CD14-positive monocyte (primary cell): Measurements from ENCODE around the gene RAF1. TPM values are rescaled to one million over a fixed set of nuclear protein-coding genes. Genes with fewer than 3 reads are reported as not detected.

ENCODE experiments used
- DNase-seq, 3 donors: peaks; one replicate each; pipeline ENCODE4 v3.0.0-alpha.2; 2011 to 2022
- H2AFZ ChIP-seq: 2 replicates; pipeline ENCODE4 v1.6.0; 2012; ENCODE audit warnings: mild to moderate bottlenecking, low read depth, low read length, inconsistent platforms; ENCODE audit not compliant: insufficient read depth, poor library complexity, severe bottlenecking
- H3K27ac ChIP-seq, 2 donors: 1 replicate in 1 of 2; 2 replicates in 1 of 2; pipeline ENCODE4 v1.5.1; 2012 to 2013; ENCODE audit warnings: low read length in 2 of 2, control low read depth in 1 of 2, inconsistent platforms in 1 of 2, low read depth in 1 of 2, mild to moderate bottlenecking in 1 of 2
- H3K27me3 ChIP-seq, 2 donors: one replicate each; pipeline versions ENCODE4 v1.6.0 to v1.6.1; 2011 to 2013; ENCODE audit warnings: low read length in 2 of 2; ENCODE audit not compliant: control insufficient read depth in 2 of 2, insufficient read depth in 2 of 2
- H3K36me3 ChIP-seq, 2 donors: replicated peaks in 1 of 2; 1 replicate in 1 of 2; 2 replicates in 1 of 2; pipeline versions ENCODE4 v1.5.1 to v1.6.1; 2012 to 2013; ENCODE audit warnings: low read length in 2 of 2, control low read depth in 1 of 2, inconsistent platforms in 1 of 2, mild to moderate bottlenecking in 1 of 2; ENCODE audit not compliant: insufficient read depth in 2 of 2, control insufficient read depth in 1 of 2
- H3K4me1 ChIP-seq, 2 donors: 1 replicate in 1 of 2; 2 replicates in 1 of 2; pipeline versions ENCODE4 v1.5.1 to v1.6.1; 2012 to 2013; ENCODE audit warnings: low read length in 2 of 2, control low read depth in 1 of 2, inconsistent platforms in 1 of 2, mild to moderate bottlenecking in 1 of 2, moderate library complexity in 1 of 2; ENCODE audit not compliant: insufficient read depth in 2 of 2, control insufficient read depth in 1 of 2
- H3K4me2 ChIP-seq: replicated peaks from 2 replicates; pipeline ENCODE3; 2012; ENCODE audit warnings: low read length, moderate library complexity, mild to moderate bottlenecking; ENCODE audit not compliant: poor library complexity, severe bottlenecking; ENCODE audit errors: extremely low read depth
- H3K4me3 ChIP-seq, 3 experiments: fragments of 200-600 bp in 1 of 3; sonication (generic) in 1 of 3; replicated peaks in 1 of 3; 1 replicate in 2 of 3; 2 replicates in 1 of 3; pipeline ENCODE4 v1.5.1; 2011 to 2013; ENCODE audit warnings: low read length in 3 of 3, mild to moderate bottlenecking in 3 of 3, control low read depth in 2 of 3, low read depth in 2 of 3, inconsistent platforms in 1 of 3, moderate library complexity in 1 of 3
- H3K79me2 ChIP-seq: 2 replicates; pipeline ENCODE4 v1.6.0; 2012; ENCODE audit warnings: mild to moderate bottlenecking, control low read depth, inconsistent platforms, low read length, moderate library complexity; ENCODE audit not compliant: insufficient read depth
- H3K9ac ChIP-seq: 2 replicates; pipeline ENCODE4 v1.6.0; 2017; ENCODE audit warnings: low read length, mild to moderate bottlenecking; ENCODE audit not compliant: insufficient read depth, poor library complexity, severe bottlenecking
- H3K9me3 ChIP-seq, 2 donors: replicated peaks in 1 of 2; 1 replicate in 1 of 2; 2 replicates in 1 of 2; pipeline versions ENCODE4 v1.5.1 to v1.6.1; 2012 to 2013; ENCODE audit warnings: low read length in 2 of 2, control low read depth in 1 of 2; ENCODE audit not compliant: control insufficient read depth in 1 of 2, insufficient read depth in 1 of 2
- H4K20me1 ChIP-seq: 2 replicates; pipeline ENCODE4 v1.6.0; 2012; ENCODE audit warnings: mild to moderate bottlenecking, low read length, control low read depth, moderate library complexity; ENCODE audit not compliant: insufficient read depth
- H3K27ac Mint-ChIP-seq, 7 donors: one replicate each; pipeline ENCODE4 v1.8.0; 2020; ENCODE audit warnings: mild to moderate bottlenecking in 7 of 7, mixed read lengths in 7 of 7, moderate library complexity in 6 of 7, inconsistent platforms in 2 of 7
- H3K27me3 Mint-ChIP-seq, 3 donors: one replicate each; pipeline ENCODE4 v1.8.0; 2021 to 2022; ENCODE audit warnings: low read depth in 3 of 3, mild to moderate bottlenecking in 3 of 3, mixed read lengths in 3 of 3, moderate library complexity in 3 of 3, inconsistent platforms in 1 of 3
- H3K36me3 Mint-ChIP-seq, 2 donors: one replicate each; pipeline ENCODE4 v1.8.0; 2020; ENCODE audit warnings: mixed read lengths in 2 of 2, inconsistent platforms in 1 of 2, mild to moderate bottlenecking in 1 of 2
- H3K4me1 Mint-ChIP-seq: one replicate; pipeline ENCODE4 v1.8.0; 2020; ENCODE audit warnings: mild to moderate bottlenecking, mixed read lengths
- H3K4me3 Mint-ChIP-seq, 2 donors: one replicate each; pipeline ENCODE4 v1.8.0; 2020; ENCODE audit warnings: mild to moderate bottlenecking in 2 of 2, mixed read lengths in 2 of 2, moderate library complexity in 1 of 2
- H3K9me3 Mint-ChIP-seq, 7 donors: one replicate each; pipeline ENCODE4 v1.8.0; 2020 to 2022; ENCODE audit warnings: mixed read lengths in 7 of 7, mild to moderate bottlenecking in 6 of 7, moderate library complexity in 6 of 7, inconsistent platforms in 2 of 7
- CTCF ChIP-seq: fragments of 200-600 bp; IDR thresholded peaks from one replicate; pipeline ENCODE4 v1.8.0; 2022; ENCODE audit warnings: antibody characterized with exemption, mild to moderate bottlenecking
- whole genome bisulfite sequencing: methylation state at CpG from one replicate; pipeline ENCODE4 v1.1.5; 2013; ENCODE audit warnings: missing lambda C conversion rate; ENCODE audit not compliant: insufficient coverage; 5-methylcytosine and 5-hydroxymethylcytosine counted together
- intact Hi-C, 2 donors: fragments of 100-400 bp; cut with micrococcal nuclease; formaldehyde crosslinking; loops; one replicate each; pipeline versions ENCODE4 v1.15.0 to v1.15.1; 2023
- polyA plus RNA-seq, 3 donors: library from polyadenylated mRNA; depleted of rRNA in 1 of 3; unstranded in 2 of 3; stranded (reverse) in 1 of 3; fragments of 300-500 nt in 2 of 3; fragments of >200 nt in 1 of 3; fragmentation: Illumina TruSeq in 2 of 3; gene quantifications; 1 replicate in 2 of 3; 2 replicates in 1 of 3; pipeline ENCODE4 v1.2.3, GENCODE V29; 2012 to 2021

Gene RAF1
- polyA plus RNA-seq, 3 donors: 73.0 to 181 (median 79.5) TPM

DNA sequence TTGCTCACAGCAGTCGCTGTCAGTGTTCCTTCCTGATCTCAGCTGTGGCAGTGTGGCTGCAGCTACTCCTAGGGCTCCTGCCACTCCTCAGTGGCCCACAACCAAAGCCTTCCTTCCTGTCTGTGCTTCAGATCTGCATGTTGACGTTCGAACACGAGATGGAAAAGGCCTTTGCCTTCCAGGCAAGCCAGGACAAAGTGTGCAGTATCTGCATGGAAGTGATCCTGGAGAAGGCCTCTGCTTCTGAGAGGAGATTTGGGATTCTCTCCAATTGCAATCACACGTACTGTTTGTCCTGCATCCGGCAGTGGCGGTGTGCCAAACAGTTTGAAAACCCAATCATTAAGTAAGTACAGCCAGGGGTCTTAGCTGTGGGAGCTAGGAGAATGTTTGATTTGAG is 89.3 kb downstream of the RAF1 start:
- H3K4me1 ChIP-seq: no peaks in the 10 kb centered on the region
- peaks cover 86 to 99% of the 10 kb centered on the region in 2 donors for H3K36me3 ChIP-seq
- H3K4me2 ChIP-seq: no peak overlapping the region
- H3K9me3 ChIP-seq: no peaks in the 10 kb centered on the region
- intact Hi-C loops: no loop called here
- H3K79me2 ChIP-seq: no peaks in the 10 kb centered on the region
- H3K27me3 Mint-ChIP-seq: no peaks in the 10 kb centered on the region
- H3K27ac ChIP-seq: no peak overlapping the region
- H3K27me3 ChIP-seq: no peaks in the 10 kb centered on the region
- no peak overlapping the region for H2AFZ ChIP-seq
- H4K20me1 ChIP-seq: no peaks in the 10 kb centered on the region
- H3K36me3 Mint-ChIP-seq: peaks cover 84 to 99% of the 10 kb centered on the region in 2 donors
- peak overlapping the region in 1 of 7 donors; percentile 1 for H3K27ac Mint-ChIP-seq
- no peak for DNase-seq
- TF ChIP-seq CTCF: no peak
- H3K4me1 Mint-ChIP-seq: peaks cover 4% of the 10 kb centered on the region
- no peak overlapping the region for H3K4me3 ChIP-seq
- H3K4me3 Mint-ChIP-seq: no peak overlapping the region
- H3K9me3 Mint-ChIP-seq: peaks cover 0 to 1% (median 0%) of the 10 kb centered on the region in 7 donors
- WGBS: 59% methylated on average over 4 of the region's 7 CpGs
- no peak overlapping the region for H3K9ac ChIP-seq

DNA sequence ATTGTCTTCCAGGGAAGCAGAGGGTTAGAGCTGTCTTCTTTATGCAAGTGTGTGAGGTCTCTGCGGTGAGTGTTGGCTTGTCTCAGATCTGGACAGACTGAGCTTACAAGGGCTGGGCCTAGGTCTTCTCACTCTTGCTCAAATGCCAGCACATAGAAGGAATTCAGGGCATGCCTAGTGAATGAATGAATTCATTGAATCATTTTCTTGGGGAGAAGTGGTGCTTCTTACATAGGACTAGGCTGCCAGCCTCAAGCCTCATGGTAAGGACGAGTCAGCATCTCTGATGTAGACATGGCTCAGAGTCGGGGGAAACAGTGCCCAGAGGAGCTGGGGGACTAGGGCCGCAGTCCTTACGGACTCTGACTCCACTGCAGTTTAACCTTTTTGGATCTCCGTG is 89.8 kb downstream of the RAF1 start:
- intact Hi-C loops: no loop called here
- H3K9me3 Mint-ChIP-seq: peaks cover 0 to 1% (median 0%) of the 10 kb centered on the region in 7 donors
- Histone ChIP-seq H3K9ac (no peak overlapping the region), H2AFZ (no peak overlapping the region), H3K4me3 (no peak overlapping the region), H3K4me1 (no peaks in the 10 kb centered on the region), H3K4me2 (no peak overlapping the region), H3K79me2 (no peaks in the 10 kb centered on the region), H3K36me3 (peaks cover 86 to 99% of the 10 kb centered on the region in 2 donors), H3K27ac (no peak overlapping the region), H3K27me3 (no peaks in the 10 kb centered on the region), H3K9me3 (no peaks in the 10 kb centered on the region), H4K20me1 (no peaks in the 10 kb centered on the region)
- no peak for DNase-seq
- no peaks in the 10 kb centered on the region for H3K27me3 Mint-ChIP-seq
- peak overlapping the region in 2 of 7 donors; percentile 1 to 58 for H3K27ac Mint-ChIP-seq
- no peak for TF ChIP-seq CTCF
- no peak overlapping the region for H3K4me3 Mint-ChIP-seq
- WGBS: 98% methylated on average over 6 of the region's 6 CpGs
- no peaks in the 10 kb centered on the region for H3K4me1 Mint-ChIP-seq
- peaks cover 82 to 99% of the 10 kb centered on the region in 2 donors for H3K36me3 Mint-ChIP-seq
